NCI-H2081 (cell line): ENCODE data around the gene LDAH.

Experiments
- DNase-seq, 2 experiments: peaks; one replicate each; lab custom pipeline; 2025; lab: John Stamatoyannopoulos, UW

Gene LDAH

GRCh38 chr2:20680744-20681375 is 142.0 kb downstream of the LDAH start:
- no peak for DNase-seq

GRCh38 chr2:20678780-20679179 is 144.1 kb downstream of the LDAH start:
- DNase-seq = no peak

- no peak for DNase-seq
Measured at GRCh38 chr2:20678086-20678395, 144.9 kb downstream of the LDAH start.

GRCh38 chr2:20677301-20678085 is 145.4 kb downstream of the LDAH start:
- DNase-seq = no peak

GRCh38 chr2:20676353-20677215 is 146.3 kb downstream of the LDAH start:
- no peak for DNase-seq

- no peak for DNase-seq
Measured at GRCh38 chr2:20675701-20676352, 147.1 kb downstream of the LDAH start.

GRCh38 chr2:20674974-20675679 is 147.8 kb downstream of the LDAH start:
- no peak for DNase-seq

GRCh38 chr2:20674309-20674965 is 148.5 kb downstream of the LDAH start:
- DNase-seq = no peak

GRCh38 chr2:20673686-20674308 is 149.1 kb downstream of the LDAH start:
- DNase-seq = no peak

- DNase-seq = no peak
Measured at GRCh38 chr2:20672201-20672951, 150.5 kb downstream of the LDAH start.

GRCh38 chr2:20671736-20672080 is 151.2 kb downstream of the LDAH start:
- DNase-seq = no peak

GRCh38 chr2:20671036-20671735 is 151.7 kb downstream of the LDAH start:
- no peak for DNase-seq

GRCh38 chr2:20670315-20671035 is 152.4 kb downstream of the LDAH start:
- no peak for DNase-seq

GRCh38 chr2:20669562-20670314 is 153.2 kb downstream of the LDAH start:
- DNase-seq = no peak

- DNase-seq = no peak
Measured at GRCh38 chr2:20668871-20669475, 153.9 kb downstream of the LDAH start.

- no peak for DNase-seq
Measured at GRCh38 chr2:20668451-20668850, 154.4 kb downstream of the LDAH start.

GRCh38 chr2:20667531-20668401 is 155.1 kb downstream of the LDAH start:
- DNase-seq = no peak
